GM20431 (cell line): ENCODE data around the gene ECE1.
"Not testable (repeated sequence)": the region's sequence is repeated elsewhere in the genome, so short reads cannot be mapped to it uniquely, and the experiment has no call there.

ENCODE experiments used
- in situ Hi-C: fragments of 300-500 bp; cut with MseI, MboI; formaldehyde crosslinking; loops from one replicate; pipeline ENCODE4 v1.15.0; 2020; ENCODE audit warnings: low sequenced_read_pairs; ENCODE audit not compliant: unreplicated experiment

Gene ECE1

GRCh38 chr1:21200767-21201166 lies 89.5 kb downstream of the ECE1 start:
- in situ Hi-C loops, result no loop called here

- in situ Hi-C loops, result loop anchor here (10.0 kb wide), 2 partner anchors 204 to 504 kb away; no protein-coding TSS in a partner anchor
Observed at GRCh38 chr1:21198929-21199328, 91.3 kb downstream of the ECE1 start.

GRCh38 chr1:21192871-21193270 lies 97.4 kb downstream of the ECE1 start:
- in situ Hi-C loops, result loop anchor here (10.0 kb wide), 2 partner anchors 198 to 498 kb away; no protein-coding TSS in a partner anchor

GRCh38 chr1:21192284-21192683 lies 98.0 kb downstream of the ECE1 start:
- in situ Hi-C loops, result loop anchor here (10.0 kb wide), 2 partner anchors 197 to 497 kb away; no protein-coding TSS in a partner anchor

GRCh38 chr1:21190771-21191170 lies 99.5 kb downstream of the ECE1 start:
- in situ Hi-C loops, result loop anchor here (10.0 kb wide), 2 partner anchors 196 to 496 kb away; no protein-coding TSS in a partner anchor

- in situ Hi-C loops, result loop anchor here (10.0 kb wide), 2 partner anchors 195 to 495 kb away; no protein-coding TSS in a partner anchor
Observed at GRCh38 chr1:21189906-21190500, 100.3 kb downstream of the ECE1 start.

GRCh38 chr1:21189421-21189820 lies 100.8 kb downstream of the ECE1 start:
- in situ Hi-C loops, result no loop called here

GRCh38 chr1:21188235-21188634 lies 102.0 kb downstream of the ECE1 start:
- in situ Hi-C loops, result no loop called here

- in situ Hi-C loops, result no loop called here
Observed at GRCh38 chr1:21185221-21185731, 105.0 kb downstream of the ECE1 start.

- in situ Hi-C loops, result no loop called here
Observed at GRCh38 chr1:21184276-21184675, 106.0 kb downstream of the ECE1 start.

GRCh38 chr1:21182181-21182731 lies 108.0 kb downstream of the ECE1 start:
- in situ Hi-C loops, result no loop called here

- in situ Hi-C loops, result not testable (repeated sequence)
Observed at GRCh38 chr1:21178271-21178670, 112.0 kb downstream of the ECE1 start.

- in situ Hi-C loops, result no loop called here
Observed at GRCh38 chr1:21176586-21177555, 113.4 kb downstream of the ECE1 start, which contains the start of gene EIF4G3. EIF4G3 (minus strand) TSS chr1:21176897; CDS start chr1:21002742, 174,155 bp downstream.

GRCh38 chr1:21175670-21176581 lies 114.3 kb downstream of the ECE1 start:
- in situ Hi-C loops, result no loop called here

GRCh38 chr1:21175324-21175669 lies 115.0 kb downstream of the ECE1 start:
- in situ Hi-C loops, result no loop called here

- in situ Hi-C loops, result no loop called here
Observed at GRCh38 chr1:21174654-21175323, 115.5 kb downstream of the ECE1 start.

GRCh38 chr1:21174230-21174629 lies 116.0 kb downstream of the ECE1 start:
- in situ Hi-C loops, result no loop called here

- in situ Hi-C loops, result not testable (repeated sequence)
Observed at GRCh38 chr1:21173096-21173495, 117.2 kb downstream of the ECE1 start.

- in situ Hi-C loops, result not testable (repeated sequence)
Observed at GRCh38 chr1:21170837-21171236, 119.4 kb downstream of the ECE1 start.
